Right ventricle myocardium superior (tissue), 1 donor: ENCODE measurements around the gene VSIG10L2. TPM values are rescaled to one million over a fixed set of nuclear protein-coding genes. Genes with fewer than 3 reads are reported as not detected.

Experiments
- ATAC-seq: fragments of 200-7000 bp; cut with Tn5 transposase; one replicate; pipeline ENCODE4 v1.9.1; 2020; ENCODE audit warnings: mild to moderate bottlenecking; ENCODE audit not compliant: poor library complexity
- DNase-seq: peaks from one replicate; pipeline ENCODE4 v3.0.0-alpha.2; 2020
- intact Hi-C: fragments of 100-400 bp; cut with DNase I; formaldehyde crosslinking; loops from one replicate; pipeline ENCODE4 v1.11.2; 2022
- total RNA-seq: library from RNA; stranded (reverse); fragmentation: NEBNext Ultra II Directional; extraction: Animal tissue kit (Norgen Biotek cat#: 25700); gene quantifications from one replicate; pipeline ENCODE4 v1.2.1, GENCODE V29; 2021
- donor health status: DM: no; HTN: yes; CAD: no; lungs with severe emphysema.

Gene VSIG10L2
- total RNA-seq, 1 donor from 2014 or later, result 0.08 TPM

DNA sequence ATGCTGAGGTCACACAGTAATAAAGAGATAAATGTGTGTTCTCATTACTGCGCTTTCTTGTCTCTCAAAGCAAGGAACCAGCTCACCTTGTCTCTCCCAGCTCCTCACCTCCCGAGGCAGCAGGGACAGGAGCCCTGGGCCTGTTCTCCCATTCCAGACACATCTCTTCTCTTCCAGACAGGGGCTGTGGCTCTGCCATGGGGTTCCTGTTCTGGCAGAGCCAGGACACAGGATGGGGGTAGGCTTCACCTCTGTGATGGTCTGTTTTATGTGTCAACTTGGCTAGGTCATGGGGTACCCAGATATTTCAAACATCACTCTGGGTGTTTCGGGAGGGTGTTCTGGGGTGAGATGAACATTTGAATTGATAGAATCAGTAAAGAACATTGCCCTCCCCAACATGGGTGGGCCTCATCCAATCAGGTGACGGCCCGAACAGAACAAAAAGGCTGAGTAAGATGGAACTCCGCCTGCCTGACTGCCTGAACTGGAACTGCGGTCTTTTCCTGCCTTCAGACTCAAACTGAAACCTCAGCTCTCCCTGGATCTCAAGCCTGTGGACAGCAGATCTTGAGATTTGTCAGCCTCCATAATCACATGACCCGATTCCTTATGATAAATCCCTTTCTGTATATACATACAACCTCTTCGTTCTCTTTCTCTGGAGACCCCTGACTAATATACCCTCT, 2.0 kb upstream of the VSIG10L2 start:
- DNase-seq (no peak), ATAC-seq (no peak)
- intact Hi-C loops, result no loop called here

DNA sequence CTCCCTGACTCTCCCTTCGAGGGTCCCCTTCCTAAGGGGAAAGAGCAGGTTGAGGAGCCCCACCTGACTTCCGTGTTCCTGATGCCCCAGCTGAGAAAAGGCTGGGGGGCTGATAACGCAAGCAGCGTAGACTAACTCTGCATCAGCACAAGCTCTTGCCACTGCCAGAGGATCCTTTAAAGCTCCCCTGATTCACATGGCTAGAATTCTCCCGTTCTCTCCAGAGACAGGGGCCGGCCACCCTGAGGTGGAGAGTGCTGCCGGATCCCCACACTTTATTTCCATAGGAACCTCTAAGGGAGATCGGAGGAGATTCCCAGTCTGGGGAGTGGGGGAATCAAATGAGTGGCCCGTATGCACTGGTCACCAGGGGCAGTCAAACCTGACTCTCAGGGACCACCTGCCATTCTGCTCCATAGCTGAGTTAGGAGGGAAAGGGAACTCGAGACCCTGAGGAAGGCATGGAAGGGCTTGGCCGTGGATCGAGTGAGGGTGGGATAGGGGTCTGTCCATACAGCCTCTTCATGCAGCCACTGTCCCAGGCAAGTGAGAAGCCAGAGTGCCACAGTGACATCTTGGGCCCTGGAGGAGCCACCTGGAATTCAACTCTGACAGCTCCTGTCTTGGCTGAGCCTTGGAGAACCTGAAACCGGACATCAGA, 1.4 kb upstream of the VSIG10L2 start:
- intact Hi-C loops, result no loop called here
- DNase-seq (no peak), ATAC-seq (no peak)

DNA sequence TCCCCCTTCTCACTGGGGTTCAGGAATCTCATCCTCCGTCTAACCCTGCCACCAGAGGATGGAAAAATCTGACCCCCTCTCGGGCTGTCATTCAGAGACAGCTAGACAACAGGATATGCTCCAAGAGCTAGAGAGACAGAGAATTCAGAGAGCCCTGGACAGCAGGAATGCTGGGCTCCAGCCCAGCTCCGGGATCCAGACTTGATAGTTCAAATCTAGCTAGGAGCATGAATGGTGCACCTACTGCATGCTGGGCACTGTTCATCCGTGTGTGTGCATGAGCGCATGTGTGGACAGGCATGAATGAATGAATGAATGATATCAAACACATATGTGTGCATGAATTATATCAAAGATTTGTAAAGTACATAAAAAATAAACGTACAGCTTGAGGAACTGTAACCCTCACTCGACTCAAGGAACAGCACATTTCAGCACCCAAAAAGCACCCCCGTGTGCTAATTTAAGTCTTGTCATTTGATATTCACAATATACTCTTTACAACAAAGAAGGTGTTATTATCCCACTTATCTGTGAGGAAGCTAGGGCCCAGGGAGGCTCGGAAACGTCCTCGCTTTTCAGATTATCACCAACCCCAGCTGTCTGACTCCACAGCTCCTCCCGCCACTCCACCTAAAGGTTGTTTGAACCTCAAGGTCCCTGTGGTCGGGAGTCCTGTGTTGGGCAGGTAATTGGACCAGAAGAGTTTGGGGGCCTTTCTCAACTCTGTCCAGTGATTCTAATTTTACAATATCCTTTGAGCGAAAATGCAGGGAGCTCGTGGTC, 640 bp upstream of the VSIG10L2 start:
- no peak for ATAC-seq
- intact Hi-C loops, result no loop called here
- DNase-seq, result no peak

DNA sequence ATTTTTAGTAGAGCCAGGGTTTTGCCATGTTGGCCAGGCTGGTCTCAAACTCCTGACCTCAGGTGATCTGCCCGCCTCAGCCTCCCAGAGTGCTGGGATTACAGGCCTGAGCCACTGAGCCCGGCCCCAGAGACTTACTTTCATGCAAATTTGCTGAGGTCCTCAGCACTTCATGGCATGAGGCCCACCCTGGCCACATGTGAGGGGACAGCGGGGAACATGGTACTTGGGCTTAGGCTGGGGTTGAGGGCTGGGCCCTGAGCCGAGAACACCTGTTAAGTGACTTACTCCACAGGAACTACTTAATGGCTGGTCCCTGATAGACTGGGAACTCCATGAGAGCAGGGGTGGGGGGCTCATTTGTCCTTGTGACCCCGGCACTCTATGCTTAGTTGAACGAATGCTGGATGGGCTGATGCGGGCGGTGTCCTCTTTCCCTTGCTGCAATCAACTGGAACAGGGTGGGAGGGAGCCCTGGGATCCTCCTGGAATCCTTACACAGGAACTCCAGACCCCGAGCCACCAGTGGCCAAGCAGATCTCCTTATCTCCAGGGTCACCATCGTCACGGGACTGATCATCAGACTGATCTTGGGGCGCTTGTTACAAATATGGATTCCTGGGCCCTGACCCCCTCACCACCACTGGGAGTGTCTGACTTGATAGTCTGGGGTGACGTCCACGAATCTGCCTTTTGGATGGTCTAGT, 1.0 kb downstream of the VSIG10L2 start:
- intact Hi-C loops, result no loop called here
- DNase-seq (no peak), ATAC-seq (no peak)

DNA sequence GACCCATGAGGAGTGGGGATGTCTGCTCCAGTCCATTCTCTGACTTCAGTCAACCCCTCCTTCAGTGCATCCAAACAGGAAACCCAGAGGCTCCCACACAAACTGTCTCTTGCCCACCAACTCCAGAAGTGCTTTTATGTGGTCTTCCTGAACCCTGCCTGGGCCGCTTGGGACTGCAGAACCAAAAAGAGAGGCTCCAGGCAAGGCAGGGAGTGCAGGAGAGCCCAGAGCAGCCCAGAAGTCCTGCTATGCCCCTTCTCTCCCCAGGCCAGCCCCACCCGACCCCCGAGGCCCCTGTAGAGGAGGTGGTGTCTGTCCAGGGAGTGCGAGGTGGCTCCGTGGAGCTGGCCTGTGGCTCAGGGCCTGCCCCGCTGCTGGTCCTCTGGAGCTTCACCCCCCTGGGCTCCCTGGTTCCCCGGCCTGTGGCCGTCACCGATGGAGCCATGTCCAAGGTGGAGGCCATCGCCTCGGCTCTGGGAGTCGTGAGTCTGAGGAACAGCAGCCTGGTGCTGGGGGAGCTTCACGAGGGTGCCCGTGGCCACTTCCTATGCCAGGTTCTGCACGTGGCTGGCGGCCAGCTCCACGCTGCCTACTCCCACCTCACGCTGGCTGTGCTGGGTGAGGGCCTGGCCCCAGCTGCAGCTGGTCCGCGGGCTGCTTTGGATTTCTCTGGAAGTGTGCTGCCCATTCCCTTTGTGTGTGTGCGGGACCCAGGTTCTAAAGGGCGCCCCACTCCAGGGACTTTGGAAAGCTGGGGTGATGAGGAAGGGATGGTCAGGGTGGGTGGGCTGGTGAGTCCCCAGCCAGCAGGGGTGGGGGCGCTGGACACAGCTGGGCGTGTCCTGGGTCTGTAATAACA, 1.8 kb downstream of the VSIG10L2 start:
- no peak for DNase-seq
- intact Hi-C loops, result no loop called here
- ATAC-seq, result no peak

DNA sequence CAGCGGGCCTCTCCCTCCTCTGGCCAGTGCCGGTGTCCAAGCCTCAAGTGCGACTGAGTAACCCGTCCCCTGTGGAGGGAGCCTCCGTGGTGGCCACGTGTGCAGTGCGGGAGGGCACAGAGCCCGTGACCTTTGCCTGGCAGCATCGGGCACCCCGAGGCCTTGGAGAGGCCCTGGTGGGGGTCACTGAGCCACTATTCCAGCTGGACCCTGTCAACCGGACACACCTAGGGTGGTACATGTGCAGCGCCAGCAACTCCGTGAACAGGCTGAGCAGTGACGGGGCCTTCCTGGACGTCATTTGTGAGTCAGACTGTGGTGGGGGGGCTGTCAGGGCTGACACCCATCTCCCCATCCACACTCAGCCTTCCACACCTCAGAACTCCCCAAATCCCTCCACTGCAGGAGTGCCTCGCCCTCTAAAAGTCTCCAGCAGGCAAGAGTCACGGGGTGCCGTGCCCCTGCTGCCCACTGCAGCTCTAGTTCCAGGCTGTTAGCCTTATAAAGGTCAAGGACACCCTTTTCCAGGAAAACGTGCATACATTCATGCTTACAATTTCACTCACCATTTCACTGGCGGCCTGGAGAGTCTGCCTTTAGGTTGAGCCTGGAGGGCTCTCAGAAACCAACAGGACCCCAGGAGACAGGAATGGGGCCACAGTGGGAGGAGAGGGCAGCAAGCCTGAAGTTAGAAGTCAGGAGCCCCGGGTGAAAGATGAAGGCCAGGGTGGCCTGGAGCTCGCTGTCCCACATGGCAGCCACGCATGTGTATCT, 2.6 kb downstream of the VSIG10L2 start:
- DNase-seq (no peak), ATAC-seq (no peak)
- intact Hi-C loops, result no loop called here

DNA sequence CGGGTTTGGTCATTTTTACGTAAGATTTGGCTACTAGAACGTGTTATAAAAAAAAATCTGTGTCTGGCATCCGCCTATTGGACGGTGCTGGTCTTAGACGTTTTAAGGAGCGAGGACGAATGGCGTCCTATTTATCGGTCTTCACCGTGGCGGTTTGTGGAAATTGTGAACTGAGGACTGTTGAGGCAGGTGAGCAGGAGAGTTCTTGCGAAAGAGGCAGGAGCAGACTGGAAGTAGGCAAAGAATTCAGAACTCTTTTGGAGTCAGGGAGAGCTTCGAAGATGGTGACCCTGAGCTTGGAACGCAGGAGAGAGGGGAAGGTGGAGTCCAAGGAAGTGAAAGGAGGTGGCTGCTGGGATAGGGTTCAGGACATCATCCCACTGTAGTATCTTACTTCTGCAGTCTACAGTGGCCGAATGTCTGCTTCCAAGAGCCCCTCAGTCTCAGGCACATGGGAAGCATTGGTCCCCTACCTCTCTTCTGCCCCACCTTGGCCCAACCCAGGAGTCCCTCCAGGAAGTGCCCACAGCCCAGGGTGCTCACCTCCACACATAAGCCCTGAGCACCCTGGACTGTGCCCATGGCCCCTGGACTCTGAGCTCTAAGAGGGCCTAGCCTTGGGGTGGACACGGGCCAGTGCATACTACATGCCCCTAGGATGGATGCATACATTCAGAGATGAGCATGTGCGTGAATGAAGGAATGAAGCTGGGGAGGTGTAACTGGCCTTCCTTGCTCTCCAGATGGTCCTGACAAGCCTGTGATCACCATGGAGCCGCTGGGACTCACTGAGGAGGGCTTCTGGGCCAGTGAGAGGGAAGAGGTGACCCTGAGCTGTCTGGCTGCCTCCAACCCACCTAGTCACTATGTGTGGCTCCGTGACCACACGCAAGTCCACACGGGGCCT, 3.7 kb downstream of the VSIG10L2 start:
- intact Hi-C loops, result no loop called here
- DNase-seq, result no peak
- no peak for ATAC-seq

DNA sequence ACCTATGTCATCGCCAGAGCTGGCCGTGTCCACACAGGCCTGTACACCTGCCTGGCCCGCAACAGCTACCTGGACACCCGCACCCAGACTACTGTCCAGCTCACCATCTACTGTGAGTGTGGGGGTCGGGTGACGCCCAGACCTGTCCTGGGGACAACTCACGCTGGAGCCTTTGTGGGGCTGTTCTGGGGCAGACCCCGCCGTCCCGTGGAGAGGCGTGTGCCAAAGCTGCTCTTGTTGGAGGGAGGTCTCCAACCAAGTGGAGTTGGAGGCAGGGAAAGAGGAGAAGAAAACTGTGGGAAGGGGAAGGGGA, 4.3 kb downstream of the VSIG10L2 start:
- ATAC-seq (no peak), DNase-seq (no peak)
- intact Hi-C loops, result no loop called here

DNA sequence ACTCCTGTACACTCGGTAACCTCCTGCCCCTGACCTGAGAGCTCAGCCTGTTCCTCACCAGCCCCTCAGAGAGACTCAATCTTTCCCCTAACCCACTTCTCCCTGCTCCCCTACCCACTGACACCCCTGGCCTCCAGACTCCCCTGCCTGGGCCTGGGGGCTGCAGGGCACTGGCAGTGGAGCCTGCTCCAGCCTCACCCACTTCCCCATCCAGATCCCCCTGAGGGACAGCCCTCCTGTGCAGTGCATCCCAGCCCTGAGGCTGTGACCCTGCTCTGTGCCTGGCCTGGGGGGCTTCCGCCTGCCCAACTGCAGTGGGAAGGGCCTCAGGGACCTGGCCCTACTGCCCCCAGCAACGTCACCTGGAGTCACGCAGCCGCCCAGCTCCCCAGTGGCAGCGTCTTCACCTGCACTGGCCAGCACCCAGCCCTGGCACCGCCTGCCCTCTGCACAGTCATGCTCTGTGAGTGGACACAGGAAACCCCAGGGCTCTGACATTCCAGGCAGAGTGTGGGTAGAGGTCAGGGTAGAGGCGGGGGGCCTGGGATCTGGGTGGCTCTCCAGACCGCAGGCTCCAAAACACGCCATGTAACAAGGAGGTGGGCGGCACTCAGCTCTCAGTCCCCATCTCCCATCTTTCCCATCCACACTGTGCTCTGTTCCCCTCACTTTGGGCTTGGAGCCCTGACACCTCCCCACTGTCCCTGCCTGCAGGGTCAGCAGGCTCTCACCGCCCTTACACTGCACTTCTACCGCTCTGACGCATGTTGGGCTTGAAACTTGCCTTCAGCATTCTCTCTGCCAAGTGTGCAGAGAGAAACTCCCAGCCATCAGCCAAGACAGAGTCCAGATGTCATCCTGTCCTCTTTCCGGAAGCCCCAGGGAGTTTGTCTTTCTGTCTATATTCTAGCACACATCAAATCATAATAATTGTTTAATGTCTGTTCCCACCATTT, 5.1 kb downstream of the VSIG10L2 start:
- peak; percentile 85 for DNase-seq
- intact Hi-C loops, result no loop called here
- peak; percentile 86 for ATAC-seq

DNA sequence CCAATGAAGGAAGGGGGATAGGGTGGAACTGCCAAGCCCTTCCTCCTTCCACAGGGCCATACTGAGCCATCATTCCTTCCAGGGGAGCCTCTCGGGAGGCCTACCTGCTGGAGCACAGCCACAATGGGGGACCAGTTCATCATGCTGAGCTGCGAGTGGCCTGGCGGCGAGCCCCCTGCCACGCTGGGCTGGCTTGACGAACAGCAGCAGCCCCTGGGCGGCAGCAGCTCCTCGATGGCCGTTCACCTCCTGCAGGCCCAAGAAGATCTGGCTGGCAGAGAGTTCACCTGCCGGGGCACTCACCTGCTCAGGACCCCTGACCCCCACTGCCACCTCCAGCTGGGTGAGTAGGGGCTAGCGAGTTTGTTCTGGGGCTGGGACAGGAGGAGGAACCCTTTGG, 5.9 kb downstream of the VSIG10L2 start:
- ATAC-seq, result peak; percentile 23
- DNase-seq, result no peak
- intact Hi-C loops, result no loop called here

DNA sequence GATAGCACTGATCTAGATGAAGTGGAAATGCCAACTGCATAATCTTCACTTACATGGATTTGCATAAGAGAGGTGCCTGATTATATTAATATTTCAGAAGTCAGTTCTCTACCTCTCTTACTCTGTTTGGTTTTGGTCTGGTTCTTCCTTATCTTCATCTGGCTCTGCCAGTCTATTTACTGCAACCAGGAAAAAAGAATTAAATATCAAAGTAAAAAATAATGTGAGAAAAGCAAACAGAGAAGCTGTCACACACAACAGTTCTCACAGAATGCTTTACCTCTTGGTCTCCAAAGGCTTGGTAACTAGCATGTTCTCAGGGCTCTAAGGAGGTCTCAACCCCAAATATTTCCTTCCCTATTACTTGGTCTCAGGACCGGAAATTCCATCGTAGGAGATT, 6.7 kb downstream of the VSIG10L2 start:
- intact Hi-C loops, result no loop called here
- no peak for DNase-seq
- ATAC-seq, result no peak

DNA sequence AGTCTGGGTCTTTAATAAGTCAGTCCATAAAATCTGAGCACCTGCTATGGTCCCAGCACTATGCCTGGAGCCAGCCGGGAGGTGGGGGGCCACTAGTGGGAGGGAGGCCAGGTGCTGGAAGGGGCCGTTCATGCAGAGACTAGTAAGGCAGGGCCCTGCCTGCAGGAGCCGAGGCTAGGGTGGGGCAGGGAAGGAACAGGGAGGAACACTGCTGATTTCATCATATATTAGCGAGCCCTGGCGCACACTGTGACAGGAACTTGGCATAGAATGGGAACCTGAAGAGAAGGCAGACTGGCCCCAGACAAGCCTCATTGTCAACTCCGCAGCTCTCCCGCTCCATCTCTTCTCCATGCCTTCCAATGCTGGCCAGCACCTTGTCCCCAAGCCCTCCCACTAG, 7.1 kb downstream of the VSIG10L2 start:
- DNase-seq, result peak; percentile 84
- peak; percentile 70 for ATAC-seq
- intact Hi-C loops, result no loop called here

DNA sequence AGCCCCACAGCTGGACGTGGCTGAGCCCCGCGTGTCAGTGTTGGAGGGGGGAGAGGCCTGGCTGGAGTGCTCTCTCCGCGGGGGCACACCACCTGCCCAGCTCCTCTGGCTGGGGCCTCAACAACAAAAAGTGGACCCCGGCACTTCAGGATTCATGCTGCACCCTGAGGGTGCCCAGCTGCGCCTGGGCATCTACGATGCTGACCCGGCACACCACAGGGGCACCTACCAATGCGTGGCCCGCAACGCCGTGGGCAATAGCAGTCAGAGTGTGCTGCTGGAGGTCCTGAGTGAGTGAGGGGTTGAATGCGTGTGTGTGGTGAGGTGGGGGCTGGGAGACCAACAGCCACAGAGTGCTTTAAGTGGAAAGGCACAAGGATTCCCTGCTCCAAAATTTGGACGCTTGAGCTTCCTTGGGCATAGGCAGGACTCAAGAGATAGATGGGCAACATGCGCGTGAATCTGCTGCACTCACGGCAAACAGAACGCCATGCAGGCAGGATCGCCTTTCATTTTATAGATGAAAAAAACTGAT, 7.6 kb downstream of the VSIG10L2 start:
- intact Hi-C loops, result no loop called here
- no peak for ATAC-seq

DNA sequence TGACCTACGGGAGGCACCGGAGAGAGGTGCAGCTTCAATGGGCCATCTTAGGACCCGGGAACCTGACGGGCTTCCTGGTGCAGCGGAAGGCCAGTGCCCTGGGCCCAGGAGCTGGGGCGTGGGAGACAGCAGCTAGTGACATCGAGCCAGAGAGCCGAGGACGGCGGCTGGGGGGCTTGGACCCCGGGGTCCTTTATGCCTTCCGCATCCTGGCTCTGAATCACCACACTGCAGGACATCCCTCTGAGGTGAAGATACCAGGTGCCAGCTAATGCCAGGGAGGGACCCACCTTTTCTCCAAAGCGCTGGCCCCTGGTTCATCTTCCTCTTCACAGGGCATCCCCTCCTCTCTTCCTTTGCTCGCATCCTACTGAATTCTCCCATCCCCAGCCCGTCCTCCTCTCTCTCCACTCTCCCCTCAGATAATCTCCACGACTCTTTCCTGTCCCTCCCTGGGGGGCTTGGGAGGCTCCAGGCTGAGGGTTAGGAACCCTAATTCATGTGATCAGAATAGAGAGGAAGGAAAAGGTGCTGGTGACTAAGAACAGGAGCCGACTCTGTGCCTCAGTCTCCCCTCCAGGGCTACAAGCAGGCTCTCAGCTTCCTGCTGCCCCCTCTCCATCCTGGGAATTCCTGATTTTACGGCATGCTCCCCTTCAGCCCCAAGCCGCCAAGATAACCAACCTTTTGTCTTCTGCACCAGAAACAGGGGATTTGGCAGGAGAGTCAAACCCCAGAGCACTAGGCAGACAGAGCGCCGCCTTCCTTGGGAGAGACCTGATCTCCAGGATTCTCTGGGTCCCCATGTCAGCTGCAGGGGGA, 8.5 kb downstream of the VSIG10L2 start:
- ATAC-seq, result no peak
- intact Hi-C loops, result no loop called here
- DNase-seq, result no peak

More for the DNA sequence above, 7.6 kb downstream of the VSIG10L2 start:
- no peak for DNase-seq
